Measurements from ENCODE around the gene NRARP. TPM values are rescaled to one million over a fixed set of nuclear protein-coding genes. Genes with fewer than 3 reads are reported as not detected.
A peak's percentile ranks its signal among the peaks of the same experiment; 100 is the strongest.

Gene NRARP
- total RNA-seq, 1 experiment from 2014 or later: 22.2 TPM

- ChIA-PET RAD21 (ENCODE audit: low non-redundant PET in 1 of 2, low total read pairs in 2 of 2, uncharacterized antibody in 2 of 2, unreplicated experiment in 2 of 2) (no interaction called here), CTCF (interaction anchor here (1.0 to 2.1 kb wide), 4 partner anchors 10 to 225 kb away, joined by 3 to 9 read pairs (median 4); no protein-coding TSS in a partner anchor), POLR2A (interaction anchor here (2.1 kb wide), 1 partner anchor 11 kb away, joined by 24 read pairs; no protein-coding TSS in a partner anchor)
- Histone ChIP-seq H3K27me3 (ENCODE audit: insufficient read depth, low read length) (no peaks in the 10 kb centered on the region), H3K4me3 (replicated peaks in 1 of 2; ENCODE audit: low read depth in 1 of 2, low read length in 2 of 2) (peak overlapping the region; percentile 51 to 69), H3K36me3 (ENCODE audit: control insufficient read depth in 1 of 2, insufficient read depth in 2 of 2, low read length in 2 of 2) (no peaks in the 10 kb centered on the region), H3K4me2 (ENCODE audit: low read length) (peak overlapping the region; percentile 97), H3K9me3 (ENCODE audit: control insufficient read depth in 1 of 2, insufficient read depth in 1 of 2, low read depth in 1 of 2, low read length in 2 of 2) (no peaks in the 10 kb centered on the region), H4K20me1 (ENCODE audit: insufficient read depth) (peaks cover 2% of the 10 kb centered on the region; the same call in 1 of the 2 replicates), H3K27ac (ENCODE audit: low read depth, low read length) (peak overlapping the region; percentile 78), H2AFZ (ENCODE audit: low read depth, low read length, poor library complexity, severe bottlenecking) (no peak overlapping the region), H3K9ac (ENCODE audit: low read length) (peak overlapping the region; percentile 73), H3K9me2 (ENCODE audit: insufficient read depth) (no peaks in the 10 kb centered on the region), H3K4me1 (ENCODE audit: control insufficient read depth in 1 of 2, insufficient read depth in 2 of 2, low read length in 2 of 2) (peaks cover 30 to 70% of the 10 kb centered on the region in 2 experiments), H3K79me2 (ENCODE audit: insufficient read depth, low read length) (peaks cover 17% of the 10 kb centered on the region)
- DNase-seq (ENCODE audit: low read depth, low spot score): no peak
- ATAC-seq: no peak; the same call in 1 of the 2 replicates
- no TSS peak for BruUV-seq (replicated peaks)
- TF ChIP-seq CTCF (IDR thresholded peaks at IDR 0.05 in 2 of 3, conservative IDR thresholded peaks at IDR 0.05 in 1 of 3; ENCODE audit: borderline replicate concordance in 1 of 3, insufficient read depth in 1 of 3, low read depth in 2 of 3, low read length in 2 of 3) (no peak), TCF7L2 (IDR thresholded peaks at IDR 0.05; ENCODE audit: borderline replicate concordance, extremely low read depth, insufficient read depth, insufficient read length) (no peak), EZH2 (IDR thresholded peaks at IDR 0.05) (no peak), CEBPB (IDR thresholded peaks at IDR 0.05; ENCODE audit: low read depth) (no peak), FOSL1 (IDR thresholded peaks at IDR 0.05; ENCODE audit: low read depth) (no peak), ZNF274 (IDR thresholded peaks at IDR 0.05; ENCODE audit: low read depth, low read length) (no peak), YY1 (IDR thresholded peaks at IDR 0.05; ENCODE audit: extremely low read depth, insufficient replicate concordance, low read depth, low read length) (no peak), REST (IDR thresholded peaks at IDR 0.05; ENCODE audit: low read depth) (no peak), ZFX (IDR thresholded peaks at IDR 0.05) (no peak), SRF (IDR thresholded peaks at IDR 0.05; ENCODE audit: low read depth) (no peak), MAX (IDR thresholded peaks at IDR 0.05) (no peak), SIN3A (IDR thresholded peaks at IDR 0.05; ENCODE audit: low read depth) (no peak), RAD21 (IDR thresholded peaks at IDR 0.05; ENCODE audit: low read depth) (no peak)
- intact Hi-C loops (cut with micrococcal nuclease): loop anchor here (2.0 kb wide), 1 partner anchor 106 kb away; no protein-coding TSS in a partner anchor
These were observed 1.4 kb downstream of the NRARP start for GRCh38 chr9:137300567-137301080.
